ENCODE results near the gene PAPSS2. TPM values are rescaled to one million over a fixed set of nuclear protein-coding genes. Genes with fewer than 3 reads are reported as not detected.

Gene PAPSS2
- total and polyA plus RNA-seq, 2 experiments from 2014 or later, result 13.2 to 19.6 TPM

GRCh38 chr10:87764072-87764934, 104.6 kb downstream of the PAPSS2 start:
- Histone ChIP-seq H3K4me2 (no peak overlapping the region), H3K79me2 (replicated peaks; ENCODE audit: insufficient read depth) (no peaks in the 10 kb centered on the region; the same call in 1 of the 2 replicates), H3F3A (replicated peaks; ENCODE audit: low read depth) (0 out of 2 replicates have a peak, but pooled peaks cover 5% of the 10 kb centered on the region), H2AFZ (no peak overlapping the region), H3K4me1 (ENCODE audit: insufficient read depth) (0 out of 2 replicates have a peak, but pooled peaks cover 10% of the 10 kb centered on the region), H3K36me3 (ENCODE audit: insufficient read depth) (no peaks in the 10 kb centered on the region), H3K4me3 (no peak overlapping the region), H3K27me3 (ENCODE audit: insufficient read depth) (no peaks in the 10 kb centered on the region), H4K20me1 (replicated peaks; ENCODE audit: insufficient read depth) (no peaks in the 10 kb centered on the region), H3K27ac (ENCODE audit: low read depth) (no peak overlapping the region), H3K9me2 (ENCODE audit: insufficient read depth) (no peaks in the 10 kb centered on the region)
- ATAC-seq, result no peak
- Mint-ChIP-seq H3K4me3 (no peak overlapping the region), H3K9me3 (no peaks in the 10 kb centered on the region), H3K27ac (no peak overlapping the region), H3K4me1 (peaks cover 18% of the 10 kb centered on the region; the same call in 2 of the 3 replicates), H3K36me3 (ENCODE audit: low read depth) (peaks cover 23% of the 10 kb centered on the region; the same call in 2 of the 3 replicates), H3K27me3 (ENCODE audit: insufficient read depth, low read depth, poor library complexity) (no peaks in the 10 kb centered on the region)
- no peak for DNase-seq (ENCODE audit: low spot score)
- no peak for TF ChIP-seq JUNB (IDR thresholded peaks at IDR 0.05; ENCODE audit: unreplicated experiment)
- TF ChIP-seq POLR2AphosphoS5 (IDR thresholded peaks at IDR 0.05; ENCODE audit: low read depth), result no peak
- no peak for TF ChIP-seq ZNF331 (CRISPR knock-in tag; IDR thresholded peaks at IDR 0.05; ENCODE audit: low read depth)
- TF ChIP-seq ZNF462 (CRISPR knock-in tag; IDR thresholded peaks at IDR 0.05), result no peak
- TF ChIP-seq CTCF (conservative IDR thresholded peaks at IDR 0.05; ENCODE audit: low read depth in 2 of 2), result no peak
- TF ChIP-seq ETS1 (IDR thresholded peaks at IDR 0.05), result no peak
- no peak for TF ChIP-seq CREB1 (CRISPR knock-in tag; IDR thresholded peaks at IDR 0.05; ENCODE audit: low read depth)
- TF ChIP-seq EZH2phosphoT487 (IDR thresholded peaks at IDR 0.05; ENCODE audit: unreplicated experiment), result no peak
- no peak for TF ChIP-seq STAT1 (IDR thresholded peaks at IDR 0.05; ENCODE audit: unreplicated experiment)

Measured in GM23338 (cell line).